ENCODE data around the gene KCNIP4.

KCNIP4 gene

DNA sequence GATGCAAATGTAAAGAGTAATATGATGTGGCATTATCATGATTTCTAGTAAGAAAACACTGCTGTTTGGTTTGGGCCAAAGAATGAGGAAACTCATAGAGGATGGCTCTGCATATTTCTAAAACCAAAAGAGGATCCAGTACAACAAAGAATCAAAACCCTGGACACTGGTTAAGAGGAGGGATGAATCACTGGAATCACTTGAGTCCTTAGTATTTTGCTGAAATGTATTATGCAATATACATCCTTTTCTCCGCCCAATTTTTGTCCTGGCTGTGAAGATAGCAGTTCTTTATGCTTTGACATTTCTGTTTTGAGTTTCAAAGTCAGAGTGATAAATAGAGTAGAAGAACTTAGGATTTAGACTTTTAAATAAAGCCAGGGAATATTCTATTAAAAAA lies 902.4 kb downstream of the KCNIP4 start:
- no peak for DNase-seq (ENCODE audit: low spot score)

DNA sequence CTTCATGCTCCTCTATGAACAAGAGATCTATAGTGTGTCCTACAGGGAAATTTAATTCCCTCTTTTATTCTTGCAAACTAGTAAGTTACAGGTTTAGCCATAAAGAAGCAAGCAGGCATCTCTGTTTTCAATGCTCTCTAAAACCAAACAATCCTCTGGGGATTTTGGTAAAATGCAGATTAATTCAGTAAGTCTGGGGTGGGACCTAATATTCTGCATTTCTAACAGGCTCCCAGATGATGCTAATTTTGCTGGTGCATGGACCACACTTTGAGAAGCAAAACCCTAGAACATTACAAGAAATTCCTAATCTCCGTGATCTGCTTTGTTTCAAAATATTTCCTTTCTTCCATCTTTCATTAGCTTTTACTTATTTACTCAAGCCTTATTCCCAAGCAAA lies 903.5 kb downstream of the KCNIP4 start:
- DNase-seq (ENCODE audit: low spot score) = no peak

DNA sequence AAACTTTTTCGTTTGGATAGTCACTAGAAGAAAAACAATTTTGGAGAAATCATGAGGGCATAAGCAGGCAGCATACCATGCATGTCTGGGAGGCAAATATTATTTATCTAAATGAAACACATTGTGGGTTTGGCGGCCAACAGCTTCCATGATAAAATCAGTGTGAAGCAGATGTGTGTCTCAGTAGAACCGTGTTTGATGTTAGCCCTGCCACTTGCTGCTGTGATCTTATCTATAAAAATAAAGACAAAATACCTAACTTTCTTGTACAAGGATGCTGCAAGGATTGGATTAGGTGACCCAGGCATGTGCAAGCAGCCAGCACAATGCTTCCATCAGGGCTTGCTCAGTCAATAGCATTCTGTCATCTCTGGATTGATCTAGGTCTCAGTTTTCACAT lies 906.9 kb downstream of the KCNIP4 start:
- no peak for DNase-seq (ENCODE audit: low spot score)

DNA sequence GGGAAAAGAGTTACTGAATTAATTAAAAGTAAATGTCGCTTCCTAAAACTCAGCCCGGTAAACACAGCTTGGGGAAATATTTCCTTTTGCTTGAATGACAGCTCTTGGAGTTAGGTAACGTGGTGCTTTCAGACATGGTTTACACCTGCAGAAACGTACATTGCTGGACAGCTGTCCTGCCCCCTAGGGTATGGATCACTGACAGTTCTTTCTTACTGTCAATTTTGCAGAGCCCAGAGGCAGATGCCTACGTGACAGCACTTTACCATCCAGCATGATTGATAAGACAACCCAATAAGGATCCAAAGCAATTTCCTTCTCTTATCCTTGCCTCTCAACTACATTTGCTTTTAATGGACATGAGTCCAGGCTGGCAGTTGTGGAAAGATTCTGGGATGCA lies 913.8 kb downstream of the KCNIP4 start:
- no peak for DNase-seq (ENCODE audit: low spot score)

DNA sequence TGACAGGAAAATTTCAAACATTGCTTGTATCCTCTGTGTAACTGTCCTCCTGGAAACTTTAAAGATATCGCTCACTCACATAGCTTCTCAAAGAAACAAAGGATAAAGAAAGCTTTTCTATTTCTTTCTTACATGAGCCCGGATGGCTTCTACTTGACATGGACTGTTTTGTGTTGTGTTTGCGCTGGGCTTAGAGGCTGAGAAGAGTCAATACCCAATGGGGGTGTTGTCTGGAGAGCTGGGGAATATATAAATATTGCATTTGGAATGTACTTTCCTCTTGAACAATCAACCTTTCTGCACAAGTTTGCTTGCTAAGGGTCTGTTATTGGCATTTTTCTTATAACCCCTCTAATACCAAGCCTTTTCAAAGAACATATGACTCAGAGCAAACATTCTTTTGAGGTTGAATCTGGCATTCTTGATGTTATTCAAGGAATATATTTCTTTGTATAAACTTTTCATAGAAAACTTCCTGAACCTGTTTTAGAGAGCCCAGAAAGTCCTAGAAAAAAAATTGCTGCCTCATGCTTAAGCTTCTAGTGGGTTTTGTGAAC lies 916.4 kb downstream of the KCNIP4 start:
- DNase-seq (ENCODE audit: low spot score) = no peak

DNA sequence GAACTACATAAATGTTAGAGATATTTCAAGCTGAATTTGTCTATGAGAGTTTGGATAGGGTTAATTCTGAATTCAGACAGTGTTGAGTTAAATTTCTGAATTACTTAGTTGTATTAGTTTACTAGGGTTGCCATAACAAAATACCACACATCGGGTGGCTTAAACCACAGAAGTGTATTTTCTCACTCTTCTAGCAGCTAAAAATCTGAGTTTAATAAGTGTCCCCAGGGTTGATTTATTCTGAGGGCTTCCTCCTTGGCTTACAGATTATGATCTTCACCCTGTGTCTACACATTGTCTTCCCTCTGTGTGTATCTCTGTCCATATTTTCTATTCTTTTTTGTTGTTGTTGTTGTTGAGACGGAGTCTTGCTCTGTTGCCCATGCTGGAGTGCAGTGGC lies 929.8 kb downstream of the KCNIP4 start:
- DNase-seq (ENCODE audit: low spot score) = no peak

DNA sequence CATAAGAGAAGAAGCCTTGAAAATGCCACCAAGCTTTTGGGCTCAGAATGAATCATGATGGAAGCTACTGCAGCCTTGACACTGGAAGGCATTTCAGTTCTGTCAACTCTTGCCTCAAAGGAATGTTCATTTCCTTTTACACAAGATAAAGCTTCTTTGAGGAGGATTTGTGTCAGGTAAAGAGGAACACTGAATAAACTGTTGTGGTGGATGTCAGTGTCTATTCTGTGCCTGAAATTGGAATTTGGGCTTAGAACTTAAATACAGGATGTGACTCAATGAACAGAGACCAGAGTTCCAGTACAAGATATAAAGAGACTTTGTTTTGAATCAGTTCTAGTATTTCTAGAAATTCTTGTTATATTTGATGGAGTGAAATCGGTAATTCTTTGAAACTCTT lies 935.1 kb downstream of the KCNIP4 start:
- DNase-seq (ENCODE audit: low spot score) = no peak

DNA sequence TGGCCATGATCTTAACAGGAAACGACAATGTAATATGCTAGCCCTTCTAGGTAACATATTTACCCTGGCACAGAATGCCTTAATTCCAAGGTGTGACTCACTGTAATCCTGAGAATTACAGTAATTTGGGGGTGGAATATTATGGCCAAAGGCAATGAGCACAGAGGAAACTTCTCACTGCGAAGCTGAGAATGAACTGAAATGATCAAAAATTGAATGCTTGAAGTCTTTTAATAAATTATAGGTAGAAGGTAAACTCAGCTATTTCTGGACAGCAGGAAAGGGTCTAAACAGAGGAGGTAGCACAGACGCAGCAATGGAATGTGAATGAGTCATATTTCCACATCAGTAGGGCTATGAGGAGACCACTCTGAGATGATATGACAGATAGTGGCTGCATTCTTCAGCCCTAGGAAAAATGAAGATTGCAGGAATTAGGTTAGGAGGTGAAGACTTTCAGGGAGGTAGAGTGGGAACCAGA lies 935.7 kb downstream of the KCNIP4 start:
- no peak for DNase-seq (ENCODE audit: low spot score)

DNA sequence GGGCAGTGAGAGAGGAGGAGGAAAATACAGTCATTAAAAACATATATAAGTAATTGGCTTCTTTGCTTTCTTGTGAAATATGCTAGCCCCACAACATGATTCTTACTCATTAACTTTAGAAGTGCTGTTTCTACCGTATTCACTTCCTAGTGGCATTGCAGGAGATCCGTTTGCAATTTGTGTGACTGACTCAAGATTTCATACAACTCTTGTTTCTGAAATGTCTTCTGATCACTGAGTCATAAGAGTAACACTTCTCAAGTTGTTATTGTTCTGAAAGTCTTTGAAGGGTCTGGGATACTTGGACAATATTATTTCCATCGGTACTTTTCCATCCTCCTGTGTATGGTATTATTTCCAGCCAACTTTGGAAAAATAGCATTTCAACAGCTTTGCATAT lies 937.5 kb downstream of the KCNIP4 start:
- DNase-seq (ENCODE audit: low spot score) = no peak

DNA sequence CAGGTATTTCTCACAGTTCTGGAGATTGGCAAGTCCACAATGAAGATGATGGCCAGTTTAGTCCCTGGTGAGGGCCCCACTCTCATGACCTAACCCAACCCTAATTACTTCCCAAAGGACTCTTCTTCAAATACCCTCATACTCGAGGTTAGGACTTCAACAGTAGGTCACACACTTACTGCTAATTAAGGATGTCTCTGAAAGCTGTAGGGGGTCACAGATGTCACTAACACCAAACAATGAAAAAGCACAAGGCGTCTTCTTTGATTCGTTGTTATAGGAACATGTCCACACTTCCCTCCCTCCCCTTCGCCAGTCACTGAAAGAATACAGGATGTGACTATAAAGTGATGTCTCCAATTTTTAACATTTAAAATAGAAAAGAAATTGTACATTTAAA lies 938.6 kb downstream of the KCNIP4 start:
- DNase-seq (ENCODE audit: low spot score) = no peak

DNA sequence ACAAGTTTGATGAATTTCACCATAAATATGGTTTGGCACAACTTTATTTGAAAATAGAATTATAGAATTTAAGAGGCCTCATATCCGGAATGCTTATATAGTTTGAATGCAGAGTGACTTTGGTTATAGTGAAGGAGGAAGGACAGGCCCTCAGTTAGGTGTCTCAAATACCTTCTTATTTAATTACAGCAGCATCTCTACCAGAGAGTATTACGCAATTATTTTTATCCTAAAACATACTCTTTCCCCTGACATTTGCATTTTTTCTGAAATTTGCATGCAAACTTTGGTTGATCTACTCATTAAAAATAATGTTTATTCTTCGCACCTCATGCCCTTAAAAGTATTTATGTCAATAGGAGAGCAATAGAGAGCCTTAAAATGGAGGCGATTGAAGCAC lies 942.9 kb downstream of the KCNIP4 start:
- DNase-seq (ENCODE audit: low spot score) = no peak

DNA sequence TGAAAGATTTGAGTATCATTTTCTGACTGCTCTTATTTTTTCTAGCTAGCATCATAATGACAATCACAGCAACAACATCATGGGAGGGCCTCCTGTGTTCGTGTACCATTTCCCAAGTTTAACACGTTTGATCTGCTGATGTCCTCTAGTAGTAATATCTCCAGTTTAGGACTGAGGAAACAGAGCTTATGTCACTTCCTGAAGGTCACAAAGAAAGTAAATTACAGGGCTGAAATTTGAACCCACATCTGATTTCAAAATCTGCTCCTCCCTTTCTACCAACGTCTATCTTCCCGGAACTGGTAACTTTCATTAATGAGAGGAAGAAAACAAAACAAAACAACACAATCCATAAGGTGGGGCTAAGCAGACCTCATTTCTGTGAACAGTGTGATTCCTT lies 945.6 kb downstream of the KCNIP4 start:
- no peak for DNase-seq (ENCODE audit: low spot score)

DNA sequence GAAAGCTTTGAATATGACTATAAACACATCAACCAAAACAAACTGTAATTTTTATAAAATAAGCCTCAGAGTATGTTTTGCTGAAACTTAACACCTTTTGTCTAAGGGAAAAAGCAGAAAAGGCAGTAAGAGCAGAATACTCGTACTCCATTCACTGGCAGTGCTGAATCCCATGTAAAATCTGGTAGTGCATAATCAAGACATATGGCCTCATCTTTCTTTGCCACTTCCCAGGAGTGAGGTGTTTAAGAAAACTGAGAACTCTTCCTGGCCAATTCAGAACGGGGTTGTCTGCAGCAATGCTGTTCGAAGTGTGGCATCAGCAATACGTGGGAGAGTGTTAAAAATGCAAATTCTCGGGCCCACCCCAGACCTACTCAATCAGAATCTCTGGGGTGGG lies 946.3 kb downstream of the KCNIP4 start:
- no peak for DNase-seq (ENCODE audit: low spot score)

DNA sequence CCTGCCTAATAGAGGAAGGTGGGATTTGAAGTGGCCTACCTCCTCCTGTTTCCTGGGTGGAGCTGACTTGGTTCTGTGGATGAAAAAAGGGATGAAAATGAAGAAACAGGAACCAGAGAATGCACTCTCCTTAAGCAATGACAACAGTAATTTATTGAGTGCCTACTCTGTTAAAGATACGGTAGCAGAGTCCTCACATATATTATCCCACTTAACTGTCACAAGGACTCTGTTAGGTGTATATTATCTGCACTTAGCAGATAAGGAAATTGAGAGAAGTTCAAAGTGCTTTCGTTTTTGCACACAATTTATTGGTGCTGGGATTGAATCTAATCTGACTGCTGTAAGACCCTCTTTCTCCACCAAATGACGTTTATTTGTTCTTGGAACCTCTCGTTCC lies 947.1 kb downstream of the KCNIP4 start:
- DNase-seq (ENCODE audit: low spot score) = no peak

DNA sequence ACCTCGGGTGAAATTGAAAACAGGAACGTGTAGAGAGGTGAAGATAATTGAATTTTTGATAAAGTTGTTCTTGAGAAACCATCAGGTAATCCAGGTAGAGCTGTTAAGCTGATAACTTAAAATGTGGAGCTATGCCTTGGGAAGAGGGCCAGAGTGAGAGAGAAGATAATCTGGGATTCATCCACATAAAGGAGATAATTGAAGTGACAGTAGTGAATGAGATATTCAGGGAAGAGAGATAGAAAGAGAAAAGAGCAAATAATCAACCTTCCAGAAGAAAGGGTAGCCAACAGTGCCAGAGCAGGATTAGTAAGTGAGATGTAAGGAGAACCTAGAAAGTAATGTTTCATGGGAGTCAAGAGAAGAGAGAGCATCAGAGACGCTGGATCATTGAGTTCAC lies 950.7 kb downstream of the KCNIP4 start:
- DNase-seq (ENCODE audit: low spot score) = no peak

DNA sequence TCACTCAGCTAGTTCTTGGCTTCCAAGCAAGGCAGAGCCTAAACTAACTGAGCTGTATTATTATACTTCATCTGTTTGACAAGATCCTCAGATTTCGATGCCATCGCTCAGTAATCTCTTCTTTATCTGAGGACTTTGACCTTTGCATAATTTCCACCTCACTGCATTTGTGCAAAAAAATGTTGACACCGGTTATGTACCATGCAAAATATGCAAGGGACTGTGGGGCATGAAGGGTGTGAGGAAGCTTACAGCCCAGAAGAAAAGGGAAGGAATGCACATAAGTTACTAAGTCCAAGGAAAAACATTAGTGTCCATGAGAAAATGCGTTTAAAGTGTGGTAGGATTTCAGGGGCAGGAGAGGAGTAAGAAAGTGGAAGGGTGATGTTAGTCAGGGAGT lies 953.0 kb downstream of the KCNIP4 start:
- no peak for DNase-seq (ENCODE audit: low spot score)

DNA sequence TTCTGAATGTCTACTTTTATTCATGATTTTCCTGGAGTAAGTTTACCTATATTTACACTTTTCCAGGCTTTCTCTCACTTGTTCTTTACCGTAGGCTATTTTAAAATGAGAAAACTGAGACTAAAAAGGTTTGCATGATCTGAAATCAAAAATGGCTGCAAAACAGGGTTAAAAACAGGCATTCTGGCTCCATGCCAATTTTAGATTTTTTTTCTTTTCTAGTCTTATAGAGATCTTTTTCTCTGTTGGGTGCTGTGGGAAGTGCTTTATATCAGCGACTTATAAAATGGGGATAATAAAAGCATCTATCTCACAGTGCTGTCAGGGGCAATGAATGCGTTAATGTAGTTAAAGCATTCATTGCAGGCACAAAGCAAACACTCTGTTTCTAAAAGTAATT lies 953.6 kb downstream of the KCNIP4 start:
- DNase-seq (ENCODE audit: low spot score) = no peak

DNA sequence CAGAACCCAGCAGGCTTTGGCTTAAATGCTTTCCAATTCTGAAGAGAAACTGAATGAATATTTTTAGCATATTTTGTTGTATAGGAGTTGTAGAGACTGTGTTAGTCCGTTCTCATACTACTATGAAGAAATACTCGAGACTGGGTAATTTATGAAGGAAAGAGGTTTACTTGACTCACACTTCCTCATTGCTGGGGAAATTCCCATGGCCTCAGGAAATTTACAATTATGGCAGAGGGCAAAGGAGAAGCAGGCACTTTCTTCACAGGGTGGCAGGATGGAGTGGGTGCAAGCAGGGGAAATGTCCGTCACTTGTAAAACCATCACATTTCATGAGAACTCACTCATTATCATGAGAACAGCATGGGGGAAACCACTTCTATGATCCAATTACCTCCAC lies 956.6 kb downstream of the KCNIP4 start:
- DNase-seq (ENCODE audit: low spot score) = no peak

DNA sequence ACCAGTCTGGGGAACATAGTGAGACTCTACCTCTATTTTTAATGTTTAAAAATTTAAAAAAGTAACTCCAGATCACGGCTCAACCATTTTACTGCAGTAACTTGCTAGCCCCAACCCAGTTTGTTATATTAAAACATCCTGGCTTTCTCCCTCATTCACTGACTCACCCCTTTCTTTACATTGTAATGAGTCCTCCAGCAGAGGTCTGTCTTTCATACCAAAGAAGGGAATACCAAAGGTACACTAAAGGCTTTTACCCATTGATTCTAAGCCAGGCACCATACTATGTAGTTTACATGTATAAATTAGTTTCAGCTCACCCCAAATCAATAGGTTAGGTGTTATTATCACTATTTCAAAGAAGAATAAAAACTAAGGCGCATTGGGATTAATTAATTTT lies 961.4 kb downstream of the KCNIP4 start:
- DNase-seq (ENCODE audit: low spot score) = no peak

DNA sequence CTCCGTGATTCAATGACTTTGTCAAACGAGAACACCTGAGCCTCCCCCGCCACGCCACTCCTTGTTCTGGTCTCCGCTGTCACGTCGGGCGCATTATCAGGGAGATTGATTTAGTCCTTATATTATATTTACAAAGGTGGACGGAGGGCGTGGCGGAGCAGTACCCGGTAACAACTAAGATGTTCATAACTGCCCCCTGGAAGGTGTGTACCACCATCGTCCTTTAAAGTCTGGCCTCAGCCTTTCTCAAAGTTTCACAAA lies 964.1 kb downstream of the KCNIP4 start:
- DNase-seq (ENCODE audit: low spot score) = no peak

DNA sequence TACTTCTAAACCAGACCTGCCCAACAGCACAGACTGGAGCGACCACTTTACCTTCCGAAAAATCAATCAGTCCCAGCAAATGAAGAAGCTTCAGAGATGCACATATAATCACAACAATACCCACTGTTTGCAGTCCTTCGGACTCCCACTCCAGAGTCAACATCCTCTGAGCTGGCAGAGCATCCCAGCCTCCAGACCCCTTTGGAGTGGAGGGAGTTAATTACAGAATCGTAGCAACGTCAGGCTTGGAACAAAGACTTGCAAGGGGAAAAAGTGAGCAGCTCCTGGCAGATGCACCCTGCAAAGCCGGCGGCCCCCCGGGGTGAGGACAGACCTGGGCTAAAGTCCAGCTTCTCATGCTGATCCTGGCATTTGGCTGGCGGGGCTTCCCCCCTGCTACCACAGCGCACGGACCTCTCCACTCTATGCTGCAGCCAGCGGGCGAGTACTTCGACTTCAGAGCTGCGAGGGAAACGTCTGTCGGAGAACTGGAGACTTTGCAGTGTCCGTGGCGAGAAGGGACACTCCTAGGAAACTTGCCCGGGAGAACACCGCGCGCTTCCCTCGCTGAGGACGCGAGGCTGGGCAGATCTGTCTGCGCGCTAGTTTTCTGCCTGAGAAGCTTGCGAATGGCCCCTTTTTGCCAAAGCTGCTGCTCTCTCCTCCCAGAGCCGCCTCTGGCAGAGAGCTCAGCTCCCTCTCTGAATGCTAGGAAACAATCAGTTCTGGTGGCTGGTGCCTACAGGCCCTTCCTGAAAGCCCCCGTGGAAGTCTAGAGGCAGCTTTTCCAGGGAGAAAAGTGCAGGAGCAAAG lies 964.6 kb downstream of the KCNIP4 start:
- DNase-seq (ENCODE audit: low spot score) = no peak

DNA sequence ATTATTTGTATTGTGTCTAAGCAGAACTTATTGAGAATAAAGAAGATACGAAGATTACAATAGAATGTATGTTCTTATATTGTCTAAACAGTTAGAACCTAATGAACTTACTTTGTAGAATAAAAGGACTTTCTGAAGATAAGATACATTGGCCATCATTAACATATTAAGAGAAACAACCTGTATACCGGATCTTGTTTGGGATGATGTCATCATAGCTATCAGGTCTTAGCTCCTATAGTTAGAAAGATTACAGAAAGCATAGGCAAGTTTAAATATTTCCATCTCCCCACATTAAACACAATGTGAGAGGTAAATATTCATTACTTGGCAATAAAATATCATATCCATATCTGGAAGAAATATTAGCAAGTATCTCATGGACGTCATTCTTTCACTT lies 966.0 kb downstream of the KCNIP4 start:
- DNase-seq (ENCODE audit: low spot score) = no peak

DNA sequence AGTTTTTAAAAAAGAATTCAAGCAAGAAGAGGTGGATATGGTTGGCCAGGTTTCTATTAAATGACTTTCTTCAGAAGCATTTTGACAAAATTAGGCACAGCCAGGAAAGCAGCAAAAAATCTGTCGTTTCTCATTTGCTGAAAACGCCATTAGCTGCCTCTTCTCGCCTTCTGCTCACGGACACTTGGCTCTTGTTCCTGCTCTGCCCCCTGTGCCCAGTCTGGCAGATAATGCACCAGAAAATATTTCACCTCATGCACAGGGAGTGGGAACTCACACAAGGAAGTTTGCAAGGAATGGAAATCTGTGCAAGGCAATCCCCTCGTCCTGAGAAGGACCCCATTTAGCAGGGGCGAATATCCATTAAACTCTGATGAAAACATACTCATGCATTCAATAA lies 988.3 kb downstream of the KCNIP4 start:
- no peak for DNase-seq (ENCODE audit: low spot score)

DNA sequence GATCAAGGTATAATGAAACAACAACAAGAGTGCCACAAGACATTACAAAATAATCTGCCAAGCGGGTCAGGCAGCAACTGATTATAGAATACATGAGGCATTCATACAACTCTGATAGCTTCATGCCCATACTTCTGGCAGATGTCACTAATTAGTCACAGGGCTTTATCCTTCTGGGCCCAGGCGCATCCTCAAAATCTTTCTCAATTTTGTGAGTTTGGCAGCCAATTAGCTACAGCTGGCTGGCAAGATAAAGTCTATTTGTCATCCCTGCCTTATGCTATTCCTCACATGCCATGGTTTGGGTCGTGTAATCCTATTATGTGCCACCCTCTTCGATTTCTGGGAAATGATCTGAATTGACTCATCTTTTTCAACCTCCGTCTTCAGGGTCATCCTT lies 994.0 kb downstream of the KCNIP4 start:
- DNase-seq (ENCODE audit: low spot score) = no peak
